H9 (cell line): ENCODE data around the gene GPATCH2. TPM values are rescaled to one million over a fixed set of nuclear protein-coding genes. Genes with fewer than 3 reads are reported as not detected.
A peak's percentile ranks its signal among the peaks of the same experiment; 100 is the strongest.

Experiments
- DNase-seq: peaks from one replicate; pipeline ENCODE4 v3.0.0-alpha.2; 2017
- H2AFZ ChIP-seq: one replicate; pipeline ENCODE4 v1.6.1; 2013; ENCODE audit warnings: mild to moderate bottlenecking, low read length, control low read depth, moderate library complexity
- H2AK5ac ChIP-seq: 2 replicates; pipeline ENCODE4 v1.6.1; 2013; ENCODE audit warnings: low read length, control low read depth, mixed read lengths; ENCODE audit not compliant: insufficient read length
- H2BK120ac ChIP-seq: one replicate; pipeline ENCODE4 v1.6.1; 2013; ENCODE audit warnings: low read depth, mild to moderate bottlenecking, low read length, control low read depth, inconsistent platforms; ENCODE audit not compliant: poor library complexity, severe bottlenecking
- H2BK12ac ChIP-seq: 2 replicates; pipeline ENCODE4 v1.6.1; 2013; ENCODE audit warnings: low read length, control low read depth, mixed read lengths, low read depth; ENCODE audit not compliant: insufficient read length
- H2BK15ac ChIP-seq: 2 replicates; pipeline ENCODE4 v1.6.1; 2013; ENCODE audit warnings: low read depth, low read length, control low read depth
- H2BK20ac ChIP-seq: one replicate; pipeline ENCODE4 v1.6.1; 2013; ENCODE audit warnings: low read depth, mild to moderate bottlenecking, low read length, control low read depth, inconsistent platforms; ENCODE audit not compliant: poor library complexity, severe bottlenecking
- H2BK5ac ChIP-seq: 2 replicates; pipeline ENCODE4 v1.6.1; 2013; ENCODE audit warnings: low read length, control low read depth, mixed read lengths; ENCODE audit not compliant: insufficient read length
- H3K14ac ChIP-seq: 2 replicates; pipeline ENCODE4 v1.6.1; 2013; ENCODE audit warnings: low read length, control low read depth; ENCODE audit not compliant: insufficient read depth
- H3K18ac ChIP-seq: 2 replicates; pipeline ENCODE4 v1.6.1; 2013; ENCODE audit warnings: low read depth, mild to moderate bottlenecking, mixed read lengths, low read length, control low read depth; ENCODE audit not compliant: insufficient read length
- H3K23ac ChIP-seq: 2 replicates; pipeline ENCODE4 v1.6.1; 2013; ENCODE audit warnings: low read length, control low read depth, mixed read lengths, low read depth; ENCODE audit not compliant: insufficient read length
- H3K23me2 ChIP-seq: 2 replicates; pipeline ENCODE4 v1.6.1; 2013; ENCODE audit warnings: low read depth, mild to moderate bottlenecking, mixed read lengths, low read length, control low read depth; ENCODE audit not compliant: insufficient read length, poor library complexity, severe bottlenecking
- H3K27ac ChIP-seq: 2 replicates; pipeline ENCODE4 v1.5.1; 2013; ENCODE audit warnings: low read length, control low read depth, mixed read lengths, low read depth; ENCODE audit not compliant: insufficient read length
- H3K27me3 ChIP-seq: 2 replicates; pipeline ENCODE4 v1.6.1; 2013; ENCODE audit warnings: low read length, control low read depth, inconsistent platforms; ENCODE audit not compliant: insufficient read depth
- H3K4ac ChIP-seq: 2 replicates; pipeline ENCODE4 v1.6.1; 2013; ENCODE audit warnings: low read depth, mild to moderate bottlenecking, control low read depth, inconsistent platforms, low read length, moderate library complexity
- H3K4me1 ChIP-seq: 2 replicates; pipeline ENCODE4 v1.6.1; 2013; ENCODE audit warnings: low read length, control low read depth, inconsistent platforms; ENCODE audit not compliant: insufficient read depth
- H3K4me2 ChIP-seq: 2 replicates; pipeline ENCODE4 v1.6.1; 2013; ENCODE audit warnings: low read length, control low read depth, mixed read lengths; ENCODE audit not compliant: insufficient read length, insufficient read depth
- H3K56ac ChIP-seq: 2 replicates; pipeline ENCODE4 v1.6.1; 2013; ENCODE audit warnings: low read depth, mild to moderate bottlenecking, mixed read lengths, low read length, control low read depth; ENCODE audit not compliant: insufficient read length
- H3K79me1 ChIP-seq: 2 replicates; pipeline ENCODE4 v1.6.1; 2013; ENCODE audit warnings: low read depth, mild to moderate bottlenecking, moderate library complexity, low read length, control low read depth, inconsistent platforms; ENCODE audit not compliant: insufficient read depth, poor library complexity, severe bottlenecking
- H3K79me2 ChIP-seq: 2 replicates; pipeline ENCODE4 v1.6.1; 2013; ENCODE audit warnings: low read length, control low read depth, inconsistent platforms; ENCODE audit not compliant: insufficient read depth
- H3K9ac ChIP-seq: 2 replicates; pipeline ENCODE4 v1.6.1; 2013; ENCODE audit warnings: low read length, control low read depth, mixed read lengths; ENCODE audit not compliant: insufficient read length; ENCODE audit errors: extremely low read depth
- H3K9me3 ChIP-seq: one replicate; pipeline ENCODE4 v1.6.1; 2013; ENCODE audit warnings: low read depth, low read length, inconsistent platforms; ENCODE audit not compliant: control insufficient read depth
- H3T11ph ChIP-seq: one replicate; pipeline ENCODE4 v1.6.1; 2013; ENCODE audit warnings: mild to moderate bottlenecking, low read length, control low read depth, inconsistent platforms
- H4K20me1 ChIP-seq: one replicate; pipeline ENCODE4 v1.6.1; 2013; ENCODE audit not compliant: control insufficient read depth, insufficient read length, insufficient read depth
- H4K5ac ChIP-seq: 2 replicates; pipeline ENCODE4 v1.6.1; 2013; ENCODE audit warnings: low read depth, mild to moderate bottlenecking, mixed read lengths, low read length, control low read depth; ENCODE audit not compliant: insufficient read length
- H4K8ac ChIP-seq: replicated peaks from 2 replicates; pipeline ENCODE4 v1.6.1; 2013; ENCODE audit warnings: low read length, control low read depth, mixed read lengths, low read depth; ENCODE audit not compliant: insufficient read length
- H4K91ac ChIP-seq: 2 replicates; pipeline ENCODE4 v1.6.1; 2013; ENCODE audit warnings: low read depth, mild to moderate bottlenecking, moderate library complexity, mixed read lengths, low read length, control low read depth; ENCODE audit not compliant: insufficient read length
- H3K27ac Mint-ChIP-seq, 3 experiments: 2 replicates in 2 of 3; 3 replicates in 1 of 3; pipeline ENCODE4 v1.8.0; 2020 to 2021; ENCODE audit warnings: mixed read lengths in 3 of 3, mild to moderate bottlenecking in 1 of 3, moderate library complexity in 1 of 3
- H3K27me3 Mint-ChIP-seq: 2 replicates; pipeline ENCODE4 v1.8.0; 2021; ENCODE audit warnings: low read depth, mild to moderate bottlenecking, moderate library complexity, mixed read lengths
- H3K36me3 Mint-ChIP-seq, 3 experiments: 2 replicates in 2 of 3; 3 replicates in 1 of 3; pipeline ENCODE4 v1.8.0; 2020 to 2021; ENCODE audit warnings: low read depth in 3 of 3, mixed read lengths in 3 of 3; ENCODE audit not compliant: insufficient read depth in 1 of 3
- H3K4me1 Mint-ChIP-seq, 2 experiments: 2 replicates each; pipeline ENCODE4 v1.8.0; 2020; ENCODE audit warnings: mixed read lengths in 2 of 2
- H3K4me3 Mint-ChIP-seq, 2 experiments: 2 replicates in 1 of 2; 3 replicates in 1 of 2; pipeline ENCODE4 v1.8.0; 2020 to 2021; ENCODE audit warnings: mild to moderate bottlenecking in 2 of 2, mixed read lengths in 2 of 2, moderate library complexity in 1 of 2
- H3K9me3 Mint-ChIP-seq, 2 experiments: 2 replicates in 1 of 2; 3 replicates in 1 of 2; pipeline ENCODE4 v1.8.0; 2020; ENCODE audit warnings: mild to moderate bottlenecking in 2 of 2, mixed read lengths in 2 of 2, moderate library complexity in 1 of 2
- WGBS: extraction: QIAGEN DNeasy Blood & Tissue Kit; methylation state at CpG from one replicate; pipeline ENCODE4 v1.1.7; 2013; ENCODE audit warnings: missing lambda C conversion rate, low lambda C conversion rate, mixed read lengths; ENCODE audit not compliant: insufficient read length; ENCODE audit errors: extremely low coverage; 5-methylcytosine and 5-hydroxymethylcytosine counted together
- total RNA-seq: library from RNA; stranded (reverse); gene quantifications from 2 replicates; pipeline ENCODE4 v1.2.1, GENCODE V29; 2021
- TF ChIP-seq, protein P1 (sequence below): fragments of 200-600 bp; sonication (generic); conservative IDR thresholded peaks from 3 replicates; pipeline ENCODE4 v1.8.0; 2021; ENCODE audit warnings: antibody characterized with exemption, mild to moderate bottlenecking

GPATCH2 gene
- total RNA-seq, 1 experiment from 2014 or later: 14.3 TPM

DNA sequence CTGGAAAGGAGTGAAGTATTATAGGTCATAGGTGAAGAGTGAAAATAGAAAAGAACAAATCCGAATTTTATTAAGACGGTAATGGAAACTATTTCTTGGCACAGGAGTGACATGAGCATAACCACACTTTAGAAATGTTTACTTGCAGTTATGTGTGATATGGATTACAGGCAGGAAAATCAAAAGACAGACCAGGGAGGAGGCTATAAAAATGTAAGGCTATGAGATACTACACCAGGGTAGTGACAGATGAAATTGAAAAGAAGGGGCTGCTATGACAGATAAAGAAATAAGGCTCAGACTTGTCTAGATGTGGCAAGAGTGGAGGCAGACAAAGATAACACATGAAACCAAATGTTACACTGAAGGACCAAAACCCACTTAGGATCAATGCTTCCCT lies 31.7 kb downstream of the GPATCH2 start:
- H3K18ac ChIP-seq: no peak overlapping the region
- H3K14ac ChIP-seq: no peak overlapping the region
- no peaks in the 10 kb centered on the region for H3K23me2 ChIP-seq
- H2BK15ac ChIP-seq: no peak overlapping the region
- no peaks in the 10 kb centered on the region for H3K9me3 Mint-ChIP-seq
- H2BK12ac ChIP-seq: no peak overlapping the region
- no peak overlapping the region for H3K56ac ChIP-seq
- TF ChIP-seq, protein P1, sequence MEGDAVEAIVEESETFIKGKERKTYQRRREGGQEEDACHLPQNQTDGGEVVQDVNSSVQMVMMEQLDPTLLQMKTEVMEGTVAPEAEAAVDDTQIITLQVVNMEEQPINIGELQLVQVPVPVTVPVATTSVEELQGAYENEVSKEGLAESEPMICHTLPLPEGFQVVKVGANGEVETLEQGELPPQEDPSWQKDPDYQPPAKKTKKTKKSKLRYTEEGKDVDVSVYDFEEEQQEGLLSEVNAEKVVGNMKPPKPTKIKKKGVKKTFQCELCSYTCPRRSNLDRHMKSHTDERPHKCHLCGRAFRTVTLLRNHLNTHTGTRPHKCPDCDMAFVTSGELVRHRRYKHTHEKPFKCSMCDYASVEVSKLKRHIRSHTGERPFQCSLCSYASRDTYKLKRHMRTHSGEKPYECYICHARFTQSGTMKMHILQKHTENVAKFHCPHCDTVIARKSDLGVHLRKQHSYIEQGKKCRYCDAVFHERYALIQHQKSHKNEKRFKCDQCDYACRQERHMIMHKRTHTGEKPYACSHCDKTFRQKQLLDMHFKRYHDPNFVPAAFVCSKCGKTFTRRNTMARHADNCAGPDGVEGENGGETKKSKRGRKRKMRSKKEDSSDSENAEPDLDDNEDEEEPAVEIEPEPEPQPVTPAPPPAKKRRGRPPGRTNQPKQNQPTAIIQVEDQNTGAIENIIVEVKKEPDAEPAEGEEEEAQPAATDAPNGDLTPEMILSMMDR: no peak
- H3K4ac ChIP-seq: no peak overlapping the region
- H3K4me3 Mint-ChIP-seq: no peak overlapping the region
- H3K4me2 ChIP-seq: no peak overlapping the region
- H3T11ph ChIP-seq: no peak overlapping the region
- H3K36me3 Mint-ChIP-seq: peaks cover 0 to 2% (median 0%) of the 10 kb centered on the region in 3 experiments; a peak in 2 of 7 replicates
- H3K4me1 Mint-ChIP-seq: no peaks in the 10 kb centered on the region
- no peak overlapping the region for H2BK20ac ChIP-seq
- no peak overlapping the region for H4K5ac ChIP-seq
- no peak overlapping the region for H2BK120ac ChIP-seq
- H4K20me1 ChIP-seq: no peaks in the 10 kb centered on the region
- H3K9ac ChIP-seq: no peak overlapping the region
- no peak overlapping the region for H2AK5ac ChIP-seq
- no peaks in the 10 kb centered on the region for H3K4me1 ChIP-seq
- peak overlapping the region in 1 of 3 experiments; percentile 9; a peak in 1 of 7 replicates for H3K27ac Mint-ChIP-seq
- no peak overlapping the region for H4K91ac ChIP-seq
- WGBS: no CpG with 5 or more reads among the region's 2 CpGs
- H3K27ac ChIP-seq: no peak overlapping the region
- no peaks in the 10 kb centered on the region for H3K79me1 ChIP-seq
- H2AFZ ChIP-seq: no peak overlapping the region
- no peak for DNase-seq
- H3K27me3 ChIP-seq: no peaks in the 10 kb centered on the region
- no peak overlapping the region for H4K8ac ChIP-seq
- no peaks in the 10 kb centered on the region for H3K9me3 ChIP-seq
- H3K79me2 ChIP-seq: no peaks in the 10 kb centered on the region
- no peak overlapping the region for H2BK5ac ChIP-seq
- H3K27me3 Mint-ChIP-seq: no peaks in the 10 kb centered on the region
- H3K23ac ChIP-seq: no peak overlapping the region
